A549 (cell line): Measurements from ENCODE around the gene ARPC3. TPM values are rescaled to one million over a fixed set of nuclear protein-coding genes. Genes with fewer than 3 reads are reported as not detected.

ENCODE experiments used
- ATAC-seq, 2 experiments: fragments of 200-7000 bp in 1 of 2; fragments of >200 bp in 1 of 2; cut with Nextera tagmentation in 1 of 2; cut with Tn5 transposase in 1 of 2; 3 replicates each; pipeline versions ENCODE4 v1.8.0 to v1.9.1; 2018 to 2020; ENCODE audit warnings: mild to moderate bottlenecking in 1 of 2, moderate library complexity in 1 of 2
- CTCF ChIA-PET: fragments of 300-600 bp; sonication (Branson Sonifier 250); formaldehyde crosslinking; extraction: SDS; loops from one replicate; lab custom pipeline; 2021; ENCODE audit warnings: antibody characterized with exemption, inconsistent platforms; lab: Yijun Ruan, JAX
- POLR2A ChIA-PET: fragments of 350-600 bp; formaldehyde crosslinking; extraction: SDS; loops from one replicate; lab custom pipeline; 2021; ENCODE audit warnings: antibody characterized with exemption, inconsistent platforms; lab: Yijun Ruan, JAX
- DNase-seq, 2 experiments: peaks; one replicate each; pipeline versions ENCODE4 v3.0.0 to v3.0.0-alpha.2; 2011 to 2016; ENCODE audit warnings: low read depth in 1 of 2, low spot score in 1 of 2
- FAIRE-seq: peaks from 2 replicates; lab custom pipeline; 2011; peaks lifted over from hg19 to GRCh38; lab: Jason Lieb, UNC
- H3K27ac ChIP-seq, 2 experiments: fragments of >200 bp; sonication (Bioruptor Twin); formaldehyde crosslinking; 3 replicates each; pipeline ENCODE4 v1.5.1; 2016 to 2017
- H3K4me1 ChIP-seq: fragments of >200 bp; sonication (Bioruptor Twin); formaldehyde crosslinking; 3 replicates; pipeline ENCODE4 v1.6.1; 2016
- H3K4me2 ChIP-seq: fragments of >200 bp; sonication (Bioruptor Twin); formaldehyde crosslinking; 3 replicates; pipeline ENCODE4 v1.6.1; 2016
- H3K4me3 ChIP-seq: fragments of >200 bp; sonication (Bioruptor Twin); formaldehyde crosslinking; 3 replicates; pipeline ENCODE4 v1.5.1; 2016
- H3K9me3 ChIP-seq: fragments of >200 bp; sonication (Bioruptor Twin); formaldehyde crosslinking; 3 replicates; pipeline ENCODE4 v1.6.1; 2016
- ATOH8 ChIP-seq: fragments of 250-450 bp; sonication (Bioruptor Pico); IDR thresholded peaks from 2 replicates; pipeline ENCODE4 v1.5.0; 2020; ENCODE audit warnings: low read depth, mild to moderate bottlenecking, moderate library complexity
- BCL3 ChIP-seq: fragments of >200 bp; sonication (Bioruptor Twin); formaldehyde crosslinking; IDR thresholded peaks from 3 replicates; pipeline ENCODE4 v1.6.1; 2016
- BHLHE40 ChIP-seq: IDR thresholded peaks from 2 replicates; pipeline ENCODE4 v1.6.1; 2012; ENCODE audit warnings: low read depth, low read length, inconsistent platforms
- CHD2 ChIP-seq: fragments of 150-350 bp; IDR thresholded peaks from 2 replicates; pipeline ENCODE4 v1.6.1; 2014; ENCODE audit warnings: low read length; ENCODE audit not compliant: partially characterized antibody
- CHD4 ChIP-seq: fragments of 200-600 bp; sonication (generic); IDR thresholded peaks from 2 replicates; pipeline ENCODE4 v1.6.1; 2016; ENCODE audit warnings: antibody characterized with exemption, mild to moderate bottlenecking, borderline replicate concordance
- CTCF ChIP-seq: fragments of >200 bp; sonication (Bioruptor Twin); formaldehyde crosslinking; IDR thresholded peaks from 3 replicates; pipeline ENCODE4 v1.5.1; 2016
- EHF ChIP-seq: fragments of 250-450 bp; sonication (Bioruptor Pico); IDR thresholded peaks from 2 replicates; pipeline ENCODE4 v1.5.0; 2020; ENCODE audit warnings: mild to moderate bottlenecking
- EP300 ChIP-seq, 2 experiments: fragments of >200 bp; sonication (Bioruptor Twin); formaldehyde crosslinking; IDR thresholded peaks; 2 replicates in 1 of 2; 3 replicates in 1 of 2; pipeline ENCODE4 v1.6.1; 2016 to 2017
- FOSB ChIP-seq: fragments of 250-450 bp; sonication (Bioruptor Pico); IDR thresholded peaks from 2 replicates; pipeline ENCODE4 v1.5.0; 2020; ENCODE audit warnings: mild to moderate bottlenecking, moderate library complexity
- FOXS1 ChIP-seq: fragments of 250-450 bp; sonication (Bioruptor Pico); IDR thresholded peaks from 2 replicates; pipeline ENCODE4 v1.5.0; 2020; ENCODE audit warnings: mild to moderate bottlenecking, moderate library complexity
- GATA3 ChIP-seq: IDR thresholded peaks from 2 replicates; pipeline ENCODE4 v1.6.1; 2012; ENCODE audit warnings: borderline replicate concordance
- HES2 ChIP-seq: fragments of >200 bp; sonication (Bioruptor Twin); formaldehyde crosslinking; IDR thresholded peaks from 2 replicates; pipeline ENCODE4 v1.6.1; 2016
- JUN ChIP-seq, 2 experiments: fragments of >200 bp; sonication (Bioruptor Twin); formaldehyde crosslinking; IDR thresholded peaks; 2 replicates in 1 of 2; 3 replicates in 1 of 2; pipeline ENCODE4 v1.6.1; 2016 to 2017
- KDM1A ChIP-seq: fragments of 200-600 bp; sonication (generic); IDR thresholded peaks from 2 replicates; pipeline ENCODE4 v1.6.1; 2016; ENCODE audit warnings: low read depth, mild to moderate bottlenecking
- MAZ ChIP-seq: fragments of 150-350 bp; IDR thresholded peaks from 2 replicates; pipeline ENCODE4 v1.6.1; 2014; ENCODE audit warnings: antibody characterized with exemption, low read depth, low read length, borderline replicate concordance
- MYC ChIP-seq: IDR thresholded peaks from 2 replicates; pipeline ENCODE4 v1.6.1; 2012; ENCODE audit warnings: mild to moderate bottlenecking, inconsistent platforms, low read length, improper control_type of control experiment, borderline replicate concordance
- NPAS2 ChIP-seq: fragments of 250-450 bp; sonication (Bioruptor Pico); IDR thresholded peaks from 2 replicates; pipeline ENCODE4 v1.8.0; 2022; ENCODE audit warnings: mild to moderate bottlenecking, moderate library complexity, borderline replicate concordance
- PHF8 ChIP-seq: fragments of 200-600 bp; sonication (generic); IDR thresholded peaks from 2 replicates; pipeline ENCODE4 v1.6.1; 2016; ENCODE audit warnings: low read depth, mild to moderate bottlenecking, antibody characterized with exemption, moderate library complexity, borderline replicate concordance
- POLR2A ChIP-seq: IDR thresholded peaks from 2 replicates; pipeline ENCODE4 v1.6.1; 2012; ENCODE audit warnings: mild to moderate bottlenecking, low read length
- RARB ChIP-seq: fragments of 250-450 bp; sonication (Bioruptor Pico); IDR thresholded peaks from 2 replicates; pipeline ENCODE4 v1.8.0; 2021; ENCODE audit warnings: mild to moderate bottlenecking, moderate library complexity
- SMC3 ChIP-seq: fragments of >200 bp; sonication (Bioruptor Twin); formaldehyde crosslinking; IDR thresholded peaks from 3 replicates; pipeline ENCODE4 v1.6.1; 2018; ENCODE audit warnings: inconsistent platforms
- TFCP2L1 ChIP-seq: fragments of 250-450 bp; sonication (Bioruptor Pico); IDR thresholded peaks from 2 replicates; pipeline ENCODE4 v1.5.0; 2021; ENCODE audit warnings: mild to moderate bottlenecking
- ZC3H11A ChIP-seq: fragments of 450-650 bp; IDR thresholded peaks from 2 replicates; pipeline ENCODE4 v1.6.1; 2014; ENCODE audit warnings: antibody characterized with exemption, mild to moderate bottlenecking
- ZNF302 ChIP-seq: fragments of 250-450 bp; sonication (Bioruptor Pico); IDR thresholded peaks from 2 replicates; pipeline ENCODE4 v1.9.0; 2021; ENCODE audit warnings: inconsistent platforms, mild to moderate bottlenecking, moderate library complexity
- WGBS: methylation state at CpG from one replicate; pipeline ENCODE4 v1.1.6; 2017; ENCODE audit errors: missing lambda C conversion rate; 5-methylcytosine and 5-hydroxymethylcytosine counted together
- polyA plus RNA-seq, 4 experiments: library from polyadenylated mRNA; depleted of rRNA in 3 of 4; stranded (reverse); fragments of >200 nt; fragmentation: RNase III in 1 of 4; extraction: RNeasy Plus Mini Kit Qiagen cat#74134 plus additional on column Dnase treatment in 1 of 4; gene quantifications; 2 replicates in 3 of 4; 3 replicates in 1 of 4; pipeline ENCODE4 v1.2.3, GENCODE V29; 2011 to 2017
- TF ChIP-seq, protein P1 (sequence below): IDR thresholded peaks from 2 replicates; pipeline ENCODE4 v1.6.1; 2012
- TF ChIP-seq, protein P2 (sequence below): IDR thresholded peaks from 2 replicates; pipeline ENCODE4 v1.6.1; 2012; ENCODE audit warnings: low read depth, borderline replicate concordance

Gene ARPC3
- polyA plus RNA-seq, 2 of the 4 experiments (the other 2 are of a cell fraction), result 83.3 to 718 TPM

GRCh38 chr12:110403976-110404682 lies 46.0 kb downstream of the ARPC3 start:
- 14% methylated on average over 21 of the region's 21 CpGs for WGBS
- peaks cover 9% of the 10 kb centered on the region; the same call in 2 of the 3 replicates for H3K4me1 ChIP-seq
- H3K27ac ChIP-seq, result peak overlapping the region; percentile 96 to 98
- FAIRE-seq, result no peak
- peak; percentile 72 to 77 for ATAC-seq
- H3K4me3 ChIP-seq, result peak overlapping the region; percentile 69
- POLR2A ChIA-PET, result interaction anchor here (1.0 kb wide), 1 partner anchor 27 kb away, joined by 3 read pairs; no protein-coding TSS in a partner anchor
- TF ChIP-seq BCL3 (0 out of 3 replicates have a peak, but pooled peaks have one; percentile 16), JUN (IDR thresholded peaks at IDR 0.05) (peak; percentile 66 to 85; a peak in 3 of 5 replicates), TFCP2L1 (CRISPR knock-in tag) (0 out of 2 replicates have a peak, but pooled peaks have one; percentile 11), MAZ (peak; percentile 49; the same call in 1 of the 2 replicates), EHF (CRISPR knock-in tag) (no peak), BHLHE40 (no peak), PHF8 (peak; percentile 54)
- H3K9me3 ChIP-seq, result no peaks in the 10 kb centered on the region
- H3K4me2 ChIP-seq, result peak overlapping the region; percentile 80
- CTCF ChIA-PET, result interaction anchor here (0.6 to 1.2 kb wide), 3 partner anchors 21 to 27 kb away, joined by 3 to 6 read pairs (median 4); no protein-coding TSS in a partner anchor
- peak; percentile 86 to 90 for DNase-seq

GRCh38 chr12:110403146-110403975 lies 46.8 kb downstream of the ARPC3 start, which contains the start of gene ANAPC7:
Gene ANAPC7 (minus strand): TSS chr12:110403708. CDS start chr12:110403627, 81 bp downstream.
- Histone ChIP-seq H3K9me3 (no peaks in the 10 kb centered on the region), H3K4me2 (peak within 1 kb of the TSS; percentile 80), H3K27ac (peak within 1 kb of the TSS; percentile 96 to 98), H3K4me3 (peak within 1 kb of the TSS; percentile 69), H3K4me1 (peaks cover 9% of the 10 kb centered on the region; the same call in 2 of the 3 replicates)
- DNase-seq (peak; percentile 93 to 96), FAIRE-seq (no peak), ATAC-seq (peak; percentile 96 to 98)
- POLR2A ChIA-PET, result interaction anchor here (1.0 kb wide), 1 partner anchor 28 kb away, joined by 3 read pairs; no protein-coding TSS in a partner anchor
- whole genome bisulfite sequencing, result under 1% methylated on average over 59 of the region's 62 CpGs
- CTCF ChIA-PET, result interaction anchor here (1.4 to 4.0 kb wide), 2 partner anchors 28 to 47 kb away, joined by 4 to 21 read pairs; partner anchors contain the start of gene ARPC3
- TF ChIP-seq BCL3 (no peak; the same call in 2 of the 3 replicates), CHD2 (no peak), MYC (peak; percentile 97), ZC3H11A (no peak), SMC3 (no peak), KDM1A (no peak), ZNF302 (no peak), ATOH8 (no peak), CHD4 (no peak), NPAS2 (CRISPR knock-in tag) (no peak), FOXS1 (CRISPR knock-in tag) (no peak), RARB (CRISPR knock-in tag) (no peak), CTCF (no peak), EHF (CRISPR knock-in tag) (no peak), FOSB (CRISPR knock-in tag) (no peak), EP300 (IDR thresholded peaks at IDR 0.05) (no peak), MAZ (no peak), POLR2A (peak; percentile 88), HES2 (no peak), GATA3 (no peak)
- TF ChIP-seq, protein P1, sequence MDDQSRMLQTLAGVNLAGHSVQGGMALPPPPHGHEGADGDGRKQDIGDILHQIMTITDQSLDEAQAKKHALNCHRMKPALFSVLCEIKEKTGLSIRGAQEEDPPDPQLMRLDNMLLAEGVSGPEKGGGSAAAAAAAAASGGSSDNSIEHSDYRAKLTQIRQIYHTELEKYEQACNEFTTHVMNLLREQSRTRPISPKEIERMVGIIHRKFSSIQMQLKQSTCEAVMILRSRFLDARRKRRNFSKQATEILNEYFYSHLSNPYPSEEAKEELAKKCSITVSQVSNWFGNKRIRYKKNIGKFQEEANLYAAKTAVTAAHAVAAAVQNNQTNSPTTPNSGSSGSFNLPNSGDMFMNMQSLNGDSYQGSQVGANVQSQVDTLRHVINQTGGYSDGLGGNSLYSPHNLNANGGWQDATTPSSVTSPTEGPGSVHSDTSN, result 0 out of 2 replicates have a peak, but pooled peaks have one; percentile 19
- TF ChIP-seq, protein P2, sequence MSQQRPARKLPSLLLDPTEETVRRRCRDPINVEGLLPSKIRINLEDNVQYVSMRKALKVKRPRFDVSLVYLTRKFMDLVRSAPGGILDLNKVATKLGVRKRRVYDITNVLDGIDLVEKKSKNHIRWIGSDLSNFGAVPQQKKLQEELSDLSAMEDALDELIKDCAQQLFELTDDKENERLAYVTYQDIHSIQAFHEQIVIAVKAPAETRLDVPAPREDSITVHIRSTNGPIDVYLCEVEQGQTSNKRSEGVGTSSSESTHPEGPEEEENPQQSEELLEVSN, result peak; percentile 98
